ENCODE measurements around the gene MRPS21. TPM values are rescaled to one million over a fixed set of nuclear protein-coding genes. Genes with fewer than 3 reads are reported as not detected.

The MRPS21 gene
- total and polyA plus RNA-seq, 2 of the 8 experiments (the other 6 are each of a cell fraction or from before 2014, with no cell fraction given) = 81.9 to 99.8 TPM

- Histone ChIP-seq H3K23ac (ENCODE audit: insufficient read length) (no peak overlapping the region), H3K4me3 (ENCODE audit: extremely low read depth in 1 of 4, insufficient read depth in 2 of 4, low read depth in 3 of 4, low read length in 4 of 4) (no peak overlapping the region), H3K27ac (ENCODE audit: low read depth, low read length) (no peak overlapping the region), H3K4me1 (replicated peaks in 1 of 4; ENCODE audit: control insufficient read depth in 3 of 4, insufficient read depth in 4 of 4, low read length in 3 of 4) (no peaks in the 10 kb centered on the region), H3K79me2 (ENCODE audit: control insufficient read depth in 1 of 2, insufficient read depth in 2 of 2, low read length in 2 of 2) (no peaks in the 10 kb centered on the region), H2BK20ac (ENCODE audit: low read length) (no peak overlapping the region), H3K18ac (ENCODE audit: extremely low read depth, low read length) (no peak overlapping the region), H4K5ac (ENCODE audit: insufficient read length, low read depth, low read length) (no peak overlapping the region), H3K9me3 (ENCODE audit: insufficient read depth in 2 of 2, low read depth in 1 of 2, low read length in 1 of 2) (no peaks in the 10 kb centered on the region), H3K23me2 (ENCODE audit: low read depth, low read length) (no peaks in the 10 kb centered on the region), H4K8ac (ENCODE audit: extremely low read depth, insufficient read depth, low read length) (no peak overlapping the region), H4K20me1 (replicated peaks in 1 of 2; ENCODE audit: control insufficient read depth in 1 of 2, insufficient read depth in 2 of 2, low read length in 2 of 2) (no peaks in the 10 kb centered on the region), H3K56ac (replicated peaks; ENCODE audit: insufficient read length, low read depth, low read length) (no peak overlapping the region), H3K36me3 (ENCODE audit: control insufficient read depth in 2 of 4, insufficient read depth in 4 of 4, low read length in 3 of 4) (peaks cover 11 to 73% (median 56%) of the 10 kb centered on the region in 4 experiments), H3K9ac (replicated peaks in 1 of 4; ENCODE audit: extremely low read depth in 1 of 4, low read depth in 3 of 4, low read length in 3 of 4) (no peak overlapping the region), H2BK5ac (ENCODE audit: low read depth, low read length) (no peak overlapping the region), H4K91ac (replicated peaks; ENCODE audit: insufficient read length, low read length) (no peak overlapping the region), H3K4ac (replicated peaks; ENCODE audit: insufficient read length, low read depth, low read length) (no peak overlapping the region), H3K14ac (ENCODE audit: insufficient read length) (no peak overlapping the region), H2AK5ac (ENCODE audit: low read depth, low read length) (no peak overlapping the region), H2AFZ (ENCODE audit: low read length) (no peak overlapping the region), H3K27me3 (replicated peaks in 1 of 4; ENCODE audit: control insufficient read depth in 3 of 4, extremely low read depth in 1 of 4, insufficient read depth in 3 of 4, low read length in 3 of 4) (no peaks in the 10 kb centered on the region), H2BK15ac (ENCODE audit: low read length) (no peak overlapping the region), H2BK120ac (replicated peaks; ENCODE audit: low read depth, low read length) (no peak overlapping the region), H3K4me2 (ENCODE audit: insufficient read depth in 1 of 2, low read depth in 2 of 2, low read length in 2 of 2) (no peak overlapping the region), H2BK12ac (ENCODE audit: low read depth, low read length) (no peak overlapping the region), H3K79me1 (ENCODE audit: low read depth, low read length) (no peaks in the 10 kb centered on the region)
- no peak for FAIRE-seq
- WGBS, 2 experiments (ENCODE audit: extremely low coverage in 1 of 2, insufficient coverage in 1 of 2, insufficient read length in 1 of 2, insufficient replicate concordance in 2 of 2, low coverage in 1 of 2, low lambda C conversion rate in 2 of 2, missing lambda C conversion rate in 1 of 2) = 93% methylated on average over 4 of the region's 4 CpGs; no CpG with 5 or more reads in 1 of the 2 experiments
- POLR2A ChIA-PET (ENCODE audit: partially characterized antibody) = interaction anchor here (0.8 to 1.9 kb wide), 9 partner anchors 8 to 73 kb away, joined by 3 to 6 read pairs (median 4); partner anchors contain the start of genes C1orf54 and RPRD2
- CTCF ChIA-PET (ENCODE audit: partially characterized antibody) = interaction anchor here (0.9 to 1.1 kb wide), 4 partner anchors 8 to 28 kb away, joined by 3 to 4 read pairs (median 3); no protein-coding TSS in a partner anchor
- DNase-seq (ENCODE audit: low read depth in 1 of 2, low spot score in 2 of 2) = no peak
- TF ChIP-seq BCL11A (IDR thresholded peaks at IDR 0.05; ENCODE audit: low read depth in 2 of 2, low read length in 2 of 2) = no peak
Observed at GRCh38 chr1:150346316-150346715, 52.7 kb downstream of the MRPS21 start.

Data from H1 (cell line).